Right lobe of liver (tissue), 4 donors: ENCODE measurements around the gene NECAB2.

Experiments
- CTCF ChIP-seq, 4 donors: fragments of 200-600 bp in 3 of 4; fragments of 450-650 bp in 1 of 4; IDR thresholded peaks; one replicate each; pipeline versions ENCODE4 v1.5.1 to v1.8.0; 2016 to 2022; ENCODE audit warnings: antibody characterized with exemption in 4 of 4, mild to moderate bottlenecking in 2 of 4
- POLR2A ChIP-seq: fragments of 450-650 bp; IDR thresholded peaks from one replicate; pipeline ENCODE4 v1.6.1; 2017; ENCODE audit warnings: antibody characterized with exemption, mild to moderate bottlenecking
- donor health status: DM: no; HTN: no; CAD: no.
- donor health status: DM: no; HTN: no; CAD: no.
- donor health status: DM: no; HTN: yes; CAD: no.

- no peak for TF ChIP-seq POLR2A
- TF ChIP-seq CTCF (IDR thresholded peaks at IDR 0.05): no peak
These were observed 73.1 kb downstream of the NECAB2 start for GRCh38 chr16:84040823-84041820.
